Glutamatergic neuron (in vitro differentiated cells): ENCODE data around the gene USF3. TPM values are rescaled to one million over a fixed set of nuclear protein-coding genes. Genes with fewer than 3 reads are reported as not detected.
A peak's percentile ranks its signal among the peaks of the same experiment; 100 is the strongest.

Experiments
- DNase-seq: peaks from one replicate; pipeline ENCODE4 v3.0.0; 2022
- H3K27ac Mint-ChIP-seq: one replicate; pipeline ENCODE4 v1.8.0; 2020; ENCODE audit warnings: mild to moderate bottlenecking, mixed read lengths, inconsistent platforms; ENCODE audit not compliant: unreplicated experiment
- H3K27me3 Mint-ChIP-seq: one replicate; pipeline ENCODE4 v1.8.0; 2020; ENCODE audit warnings: mild to moderate bottlenecking, moderate library complexity, mixed read lengths, inconsistent platforms; ENCODE audit not compliant: unreplicated experiment
- H3K36me3 Mint-ChIP-seq: one replicate; pipeline ENCODE4 v1.8.0; 2020; ENCODE audit warnings: mild to moderate bottlenecking, mixed read lengths, inconsistent platforms; ENCODE audit not compliant: unreplicated experiment
- H3K4me1 Mint-ChIP-seq: one replicate; pipeline ENCODE4 v1.8.0; 2020; ENCODE audit warnings: mild to moderate bottlenecking, low read depth, mixed read lengths, inconsistent platforms; ENCODE audit not compliant: unreplicated experiment
- H3K4me3 Mint-ChIP-seq: one replicate; pipeline ENCODE4 v1.8.0; 2020; ENCODE audit warnings: mild to moderate bottlenecking, mixed read lengths, inconsistent platforms; ENCODE audit not compliant: unreplicated experiment
- H3K9me3 Mint-ChIP-seq: one replicate; pipeline ENCODE4 v1.8.0; 2020; ENCODE audit warnings: mild to moderate bottlenecking, moderate library complexity, mixed read lengths, inconsistent platforms; ENCODE audit not compliant: unreplicated experiment
- total RNA-seq: library from RNA; stranded (reverse); fragmentation: NEBNext Ultra II Directional; extraction: Animal tissue kit (Norgen Biotek cat#: 25700); gene quantifications from one replicate; pipeline ENCODE4 v1.2.1, GENCODE V29; 2021; ENCODE audit not compliant: unreplicated experiment
- TF ChIP-seq, protein P1 (sequence below): fragments of 200-600 bp; sonication (generic); IDR thresholded peaks from one replicate; pipeline ENCODE4 v1.5.0; 2021; ENCODE audit not compliant: partially characterized antibody, unreplicated experiment

Gene USF3
- total RNA-seq, 1 donor from 2014 or later: 14.9 TPM

DNA sequence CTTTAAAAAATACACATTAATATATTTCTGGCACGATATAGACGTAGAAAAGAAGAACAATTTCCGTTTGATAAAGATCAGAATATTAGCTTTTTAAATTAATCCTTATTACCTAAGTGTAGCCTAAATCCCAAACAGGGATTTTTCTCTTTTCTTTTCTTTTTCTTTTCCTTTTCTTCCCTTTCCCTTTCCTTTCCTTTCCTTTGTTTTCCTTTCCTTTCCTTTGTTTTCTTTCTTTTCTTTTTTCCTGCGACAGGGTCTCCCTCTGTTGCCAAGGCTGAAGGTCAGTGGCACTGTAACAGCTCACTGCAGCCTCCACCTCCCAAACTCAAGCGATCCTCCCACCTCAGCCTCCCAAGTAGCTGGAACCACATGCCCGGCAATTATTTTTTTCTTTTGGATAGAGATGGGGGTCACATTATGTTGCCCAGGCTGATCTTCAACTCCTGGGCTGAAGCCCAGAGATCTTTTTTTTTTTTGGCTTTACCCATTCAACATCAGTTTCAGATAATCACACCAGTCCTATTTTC, 1.8 kb upstream of the USF3 start:
- Mint-ChIP-seq H3K27ac (no peak overlapping the region), H3K27me3 (peaks cover 2% of the 10 kb centered on the region), H3K9me3 (peaks cover 3% of the 10 kb centered on the region), H3K4me1 (peaks cover 8% of the 10 kb centered on the region), H3K36me3 (no peaks in the 10 kb centered on the region), H3K4me3 (no peak overlapping the region)
- no peak for DNase-seq
- TF ChIP-seq, protein P1, sequence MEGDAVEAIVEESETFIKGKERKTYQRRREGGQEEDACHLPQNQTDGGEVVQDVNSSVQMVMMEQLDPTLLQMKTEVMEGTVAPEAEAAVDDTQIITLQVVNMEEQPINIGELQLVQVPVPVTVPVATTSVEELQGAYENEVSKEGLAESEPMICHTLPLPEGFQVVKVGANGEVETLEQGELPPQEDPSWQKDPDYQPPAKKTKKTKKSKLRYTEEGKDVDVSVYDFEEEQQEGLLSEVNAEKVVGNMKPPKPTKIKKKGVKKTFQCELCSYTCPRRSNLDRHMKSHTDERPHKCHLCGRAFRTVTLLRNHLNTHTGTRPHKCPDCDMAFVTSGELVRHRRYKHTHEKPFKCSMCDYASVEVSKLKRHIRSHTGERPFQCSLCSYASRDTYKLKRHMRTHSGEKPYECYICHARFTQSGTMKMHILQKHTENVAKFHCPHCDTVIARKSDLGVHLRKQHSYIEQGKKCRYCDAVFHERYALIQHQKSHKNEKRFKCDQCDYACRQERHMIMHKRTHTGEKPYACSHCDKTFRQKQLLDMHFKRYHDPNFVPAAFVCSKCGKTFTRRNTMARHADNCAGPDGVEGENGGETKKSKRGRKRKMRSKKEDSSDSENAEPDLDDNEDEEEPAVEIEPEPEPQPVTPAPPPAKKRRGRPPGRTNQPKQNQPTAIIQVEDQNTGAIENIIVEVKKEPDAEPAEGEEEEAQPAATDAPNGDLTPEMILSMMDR: no peak

DNA sequence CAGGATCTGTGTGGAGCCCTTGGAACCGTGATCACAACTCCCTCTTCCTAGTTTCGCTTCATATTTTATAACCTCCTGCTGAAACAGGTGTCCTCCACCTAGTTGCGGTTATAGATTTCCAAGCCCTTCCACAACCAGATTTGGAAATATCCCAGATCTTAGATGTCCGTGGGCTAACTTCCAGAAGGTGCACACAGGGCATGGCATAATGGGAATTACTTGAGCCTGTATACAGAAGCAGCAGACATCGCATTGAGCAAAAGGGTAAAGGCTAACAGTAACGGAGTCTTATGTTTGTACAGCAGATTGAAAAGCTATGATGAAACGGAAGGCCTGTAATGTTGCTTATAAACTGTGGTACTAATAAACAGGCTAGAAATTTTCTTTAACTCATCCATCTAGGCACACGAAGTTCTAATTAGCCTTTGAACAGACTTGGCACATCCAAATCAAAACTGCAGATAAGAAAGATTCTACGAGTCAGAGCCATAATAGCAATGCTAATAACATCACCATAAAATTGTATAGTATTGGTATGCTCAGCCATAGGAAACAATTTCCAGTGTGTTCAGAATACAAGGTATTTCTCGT, 1.2 kb upstream of the USF3 start:
- TF ChIP-seq, protein P1: no peak
- no peak overlapping the region for H3K4me3 Mint-ChIP-seq
- no peak for DNase-seq
- no peaks in the 10 kb centered on the region for H3K36me3 Mint-ChIP-seq
- peaks cover 3% of the 10 kb centered on the region for H3K9me3 Mint-ChIP-seq
- no peak overlapping the region for H3K27ac Mint-ChIP-seq
- H3K27me3 Mint-ChIP-seq: peaks cover 2% of the 10 kb centered on the region
- H3K4me1 Mint-ChIP-seq: peaks cover 8% of the 10 kb centered on the region

DNA sequence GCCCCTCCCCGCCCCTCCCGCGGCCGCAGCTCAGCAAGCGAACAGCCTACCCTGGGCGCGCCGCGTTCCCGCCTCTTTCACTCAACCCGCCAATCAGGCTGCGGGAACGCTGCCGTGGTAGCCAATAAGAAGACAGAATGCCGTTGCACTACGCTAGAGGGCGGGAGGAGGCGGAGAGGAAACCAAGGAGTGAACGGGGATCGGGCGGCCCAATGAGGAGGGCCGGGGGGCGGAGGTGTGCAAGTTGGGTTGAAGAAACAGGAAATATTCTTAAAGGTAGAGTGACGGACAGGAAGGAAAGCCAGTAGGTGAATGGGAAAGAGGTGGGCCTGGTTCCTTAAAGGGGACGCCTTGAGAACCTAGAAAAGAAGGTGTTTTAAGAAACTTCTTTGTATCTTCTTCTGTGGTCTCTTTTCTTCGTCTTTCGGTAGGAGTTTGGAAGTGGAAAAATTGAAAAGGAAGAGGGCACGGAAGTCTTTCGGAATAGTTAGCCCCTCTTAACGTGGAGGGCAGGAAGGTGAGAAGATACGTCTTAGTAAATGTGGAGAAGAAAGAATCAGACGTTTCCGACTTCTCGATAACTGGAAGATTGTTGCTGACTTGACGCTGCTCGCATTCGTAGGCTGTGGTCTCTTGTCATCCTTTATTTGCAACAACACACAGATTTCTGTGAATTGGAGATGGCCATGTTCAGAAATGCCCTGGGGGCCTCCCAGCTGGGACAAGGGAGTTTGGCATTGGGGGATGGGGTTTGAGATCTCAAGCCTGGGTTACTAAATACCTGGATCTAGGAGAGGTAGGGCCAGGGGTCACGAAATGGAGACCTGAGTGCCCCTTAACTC, 437 bp upstream of the USF3 start:
- no peak overlapping the region for H3K27ac Mint-ChIP-seq
- H3K4me3 Mint-ChIP-seq: no peak overlapping the region

DNA sequence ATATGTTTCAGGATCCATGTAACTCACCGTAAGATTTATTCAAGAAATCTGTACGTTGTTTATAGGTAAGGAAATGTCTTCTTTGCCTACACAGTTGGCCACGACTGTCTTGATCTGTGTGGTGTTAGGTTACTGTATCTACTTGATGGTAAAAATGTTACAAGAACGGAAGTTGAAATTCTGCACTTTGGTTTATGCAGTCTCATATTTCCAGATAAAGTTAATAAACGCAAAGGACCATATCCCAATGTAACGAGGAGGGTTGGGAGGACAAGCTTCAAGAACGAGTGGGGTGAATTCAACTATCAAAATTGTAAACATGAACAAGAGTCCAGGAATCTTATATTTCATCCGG, 1.0 kb downstream of the USF3 start:
- Mint-ChIP-seq H3K27me3 (peaks cover 2% of the 10 kb centered on the region), H3K4me3 (peak overlapping the region; percentile 100), H3K36me3 (no peaks in the 10 kb centered on the region), H3K4me1 (peaks cover 8% of the 10 kb centered on the region), H3K27ac (peak overlapping the region; percentile 99), H3K9me3 (peaks cover 3% of the 10 kb centered on the region)
- TF ChIP-seq, protein P1: no peak
- DNase-seq: no peak

More for the DNA sequence above, 437 bp upstream of the USF3 start:
- TF ChIP-seq, protein P1: no peak
- DNase-seq: peak; percentile 96
- H3K4me1 Mint-ChIP-seq: peaks cover 8% of the 10 kb centered on the region
- H3K36me3 Mint-ChIP-seq: no peaks in the 10 kb centered on the region
- peaks cover 2% of the 10 kb centered on the region for H3K27me3 Mint-ChIP-seq
- peaks cover 3% of the 10 kb centered on the region for H3K9me3 Mint-ChIP-seq

DNA sequence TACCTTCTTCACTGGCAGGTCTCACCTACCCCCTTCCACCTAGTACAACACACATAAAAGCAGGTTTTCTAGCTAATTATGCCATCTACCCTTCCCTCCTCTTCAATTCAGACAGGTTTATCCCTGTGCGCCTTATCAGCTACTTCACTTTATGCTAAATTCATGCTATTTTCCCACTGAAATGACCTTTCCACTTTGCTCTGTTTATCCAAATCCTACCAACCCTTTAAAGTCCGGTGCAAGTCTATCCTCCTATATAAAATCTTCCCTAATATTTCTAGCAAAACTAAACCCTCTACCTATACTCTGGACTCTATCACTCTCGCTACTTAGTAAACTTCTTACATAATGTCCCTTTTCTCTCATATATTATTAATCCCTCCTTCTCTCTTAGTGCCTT, 6.0 kb downstream of the USF3 start:
- no peaks in the 10 kb centered on the region for H3K9me3 Mint-ChIP-seq
- H3K4me1 Mint-ChIP-seq: peaks cover 5% of the 10 kb centered on the region
- TF ChIP-seq, protein P1: no peak
- DNase-seq: no peak
- no peak overlapping the region for H3K27ac Mint-ChIP-seq
- peaks cover 5% of the 10 kb centered on the region for H3K36me3 Mint-ChIP-seq
- no peak overlapping the region for H3K4me3 Mint-ChIP-seq
- H3K27me3 Mint-ChIP-seq: no peaks in the 10 kb centered on the region
